Neural cell (in vitro differentiated cells): ENCODE results near the gene IFT122. TPM values are rescaled to one million over a fixed set of nuclear protein-coding genes. Genes with fewer than 3 reads are reported as not detected.

Source experiments
- H2AFZ ChIP-seq: fragments of 200-600, 300-800 bp; sonication (generic), shearing (Covaris generic); 2 replicates; pipeline ENCODE4 v1.6.0; 2014; ENCODE audit warnings: low read depth, mild to moderate bottlenecking, antibody characterized with exemption, low read length, moderate library complexity
- H3F3A ChIP-seq: fragments of 200-600 bp; shearing (Covaris generic); 2 replicates; pipeline ENCODE4 v1.6.1; 2016; ENCODE audit warnings: mild to moderate bottlenecking, moderate library complexity, mixed read lengths, antibody characterized with exemption, low read length; ENCODE audit not compliant: insufficient read depth, poor library complexity, severe bottlenecking
- H3K27ac ChIP-seq: fragments of 200-600, 300-800 bp; sonication (generic), shearing (Covaris generic); 2 replicates; pipeline ENCODE4 v1.5.1; 2014; ENCODE audit warnings: mild to moderate bottlenecking, low read length, moderate library complexity
- H3K27me3 ChIP-seq: fragments of 300-800, 200-600 bp; sonication (generic), shearing (Covaris generic); 2 replicates; pipeline ENCODE4 v1.6.0; 2014; ENCODE audit warnings: mild to moderate bottlenecking, low read depth, low read length, moderate library complexity; ENCODE audit not compliant: insufficient read depth
- H3K36me3 ChIP-seq: fragments of 300-800, 200-600 bp; sonication (generic), shearing (Covaris generic); 2 replicates; pipeline ENCODE4 v1.5.1; 2014; ENCODE audit warnings: mild to moderate bottlenecking, antibody characterized with exemption, low read length, moderate library complexity; ENCODE audit not compliant: insufficient read depth
- H3K4me2 ChIP-seq: fragments of 300-800, 200-600 bp; sonication (generic), shearing (Covaris generic); 2 replicates; pipeline ENCODE4 v1.6.0; 2014; ENCODE audit warnings: mild to moderate bottlenecking, low read length
- H3K4me3 ChIP-seq: fragments of 300-800, 200-600 bp; sonication (generic), shearing (Covaris generic); 2 replicates; pipeline ENCODE4 v1.5.1; 2014; ENCODE audit warnings: mild to moderate bottlenecking, low read length, moderate library complexity
- H3K79me2 ChIP-seq: fragments of 200-600 bp; shearing (Covaris generic); replicated peaks from 2 replicates; pipeline ENCODE4 v1.6.0; 2014; ENCODE audit warnings: mild to moderate bottlenecking, low read length, moderate library complexity; ENCODE audit not compliant: insufficient read depth
- H3K9ac ChIP-seq: fragments of 300-800, 200-600 bp; sonication (generic), shearing (Covaris generic); 2 replicates; pipeline ENCODE4 v1.6.1; 2016; ENCODE audit warnings: mild to moderate bottlenecking, low read length, mixed read lengths
- H3K9me2 ChIP-seq: fragments of 200-600 bp; shearing (Covaris generic); 2 replicates; pipeline ENCODE4 v1.6.1; 2016; ENCODE audit warnings: mild to moderate bottlenecking, low read length, mixed read lengths; ENCODE audit not compliant: insufficient read depth
- H3K9me3 ChIP-seq: fragments of 200-600, 300-800 bp; sonication (generic), shearing (Covaris generic); 2 replicates; pipeline ENCODE4 v1.6.1; 2016; ENCODE audit warnings: mild to moderate bottlenecking, mixed run types, low read length, moderate library complexity, mixed read lengths
- H4K20me1 ChIP-seq: fragments of 200-600 bp; shearing (Covaris generic); 2 replicates; pipeline ENCODE4 v1.6.1; 2016; ENCODE audit warnings: mild to moderate bottlenecking, mixed run types; ENCODE audit not compliant: insufficient read depth
- CTCF ChIP-seq: fragments of 450-650 bp; IDR thresholded peaks from 2 replicates; pipeline ENCODE4 v1.5.1; 2014; ENCODE audit warnings: antibody characterized with exemption, mild to moderate bottlenecking, moderate library complexity; ENCODE audit not compliant: poor library complexity, severe bottlenecking
- EP300 ChIP-seq: fragments of 450-650 bp; conservative IDR thresholded peaks from 2 replicates; pipeline ENCODE4 v1.6.1; 2014; ENCODE audit warnings: antibody characterized with exemption, mild to moderate bottlenecking, moderate library complexity; ENCODE audit not compliant: poor library complexity, severe bottlenecking
- EZH2 ChIP-seq: fragments of 200-600, 300-800 bp; shearing (Covaris generic), sonication (generic); IDR thresholded peaks from 2 replicates; pipeline ENCODE4 v1.6.1; 2014; ENCODE audit warnings: antibody characterized with exemption, low read length, borderline replicate concordance, mild to moderate bottlenecking; ENCODE audit not compliant: insufficient read depth, poor library complexity, severe bottlenecking
- MXI1 ChIP-seq: fragments of 450-650 bp; conservative IDR thresholded peaks from 2 replicates; pipeline ENCODE4 v1.6.1; 2014; ENCODE audit warnings: antibody characterized with exemption, mild to moderate bottlenecking; ENCODE audit not compliant: poor library complexity, severe bottlenecking
- POLR2AphosphoS5 ChIP-seq: IDR thresholded peaks from 2 replicates; pipeline ENCODE4 v1.6.1; 2012
- RAD21 ChIP-seq: fragments of 450-650 bp; conservative IDR thresholded peaks from 2 replicates; pipeline ENCODE4 v1.6.1; 2014; ENCODE audit warnings: antibody characterized with exemption, mild to moderate bottlenecking, moderate library complexity
- REST ChIP-seq: IDR thresholded peaks from 2 replicates; pipeline ENCODE4 v1.6.1; 2012; ENCODE audit warnings: borderline replicate concordance
- SMC3 ChIP-seq: fragments of 450-650 bp; conservative IDR thresholded peaks from 2 replicates; pipeline ENCODE4 v1.6.1; 2014; ENCODE audit warnings: antibody characterized with exemption, mild to moderate bottlenecking, moderate library complexity; ENCODE audit not compliant: poor library complexity
- TAF1 ChIP-seq: IDR thresholded peaks from 2 replicates; pipeline ENCODE4 v1.6.1; 2012; ENCODE audit warnings: low read depth
- polyA plus RNA-seq: library from polyadenylated mRNA; depleted of rRNA; stranded (reverse); fragments of >200 nt; gene quantifications from 2 replicates; pipeline ENCODE4 v1.2.3, GENCODE V29; 2014

Gene IFT122
- polyA plus RNA-seq, 1 donor from 2014 or later: 28.3 TPM

GRCh38 chr3:129474984-129475804 is 35.2 kb downstream of the IFT122 start:
- Histone ChIP-seq H4K20me1 (no peaks in the 10 kb centered on the region), H3K27me3 (no peaks in the 10 kb centered on the region), H3K4me3 (no peak overlapping the region), H3K9me2 (no peaks in the 10 kb centered on the region), H3K27ac (no peak overlapping the region), H3K9ac (no peak overlapping the region), H3K4me2 (no peak overlapping the region), H3K79me2 (no peaks in the 10 kb centered on the region), H3K9me3 (no peaks in the 10 kb centered on the region), H2AFZ (no peak overlapping the region), H3F3A (no peaks in the 10 kb centered on the region), H3K36me3 (no peaks in the 10 kb centered on the region)
- TF ChIP-seq CTCF (no peak), EZH2 (no peak), RAD21 (no peak), MXI1 (no peak), TAF1 (no peak), REST (no peak), EP300 (no peak), POLR2AphosphoS5 (no peak), SMC3 (no peak)

GRCh38 chr3:129475863-129476262 is 35.8 kb downstream of the IFT122 start:
- no peaks in the 10 kb centered on the region for H3K9me2 ChIP-seq
- H3K9ac ChIP-seq: no peak overlapping the region
- H3K9me3 ChIP-seq: no peaks in the 10 kb centered on the region
- no peak overlapping the region for H2AFZ ChIP-seq
- no peak overlapping the region for H3K4me2 ChIP-seq
- no peak overlapping the region for H3K4me3 ChIP-seq
- no peaks in the 10 kb centered on the region for H4K20me1 ChIP-seq
- no peaks in the 10 kb centered on the region for H3F3A ChIP-seq
- H3K36me3 ChIP-seq: no peaks in the 10 kb centered on the region
- no peaks in the 10 kb centered on the region for H3K27me3 ChIP-seq
- no peak overlapping the region for H3K27ac ChIP-seq
- H3K79me2 ChIP-seq: no peaks in the 10 kb centered on the region
- TF ChIP-seq REST (no peak), EZH2 (no peak), RAD21 (no peak), SMC3 (no peak), EP300 (no peak), POLR2AphosphoS5 (no peak), TAF1 (no peak), MXI1 (no peak), CTCF (no peak)
